Measurements from ENCODE around the gene OR4C15. TPM values are rescaled to one million over a fixed set of nuclear protein-coding genes. Genes with fewer than 3 reads are reported as not detected.

OR4C15 gene
- total RNA-seq: not detected in 2 replicates

DNA sequence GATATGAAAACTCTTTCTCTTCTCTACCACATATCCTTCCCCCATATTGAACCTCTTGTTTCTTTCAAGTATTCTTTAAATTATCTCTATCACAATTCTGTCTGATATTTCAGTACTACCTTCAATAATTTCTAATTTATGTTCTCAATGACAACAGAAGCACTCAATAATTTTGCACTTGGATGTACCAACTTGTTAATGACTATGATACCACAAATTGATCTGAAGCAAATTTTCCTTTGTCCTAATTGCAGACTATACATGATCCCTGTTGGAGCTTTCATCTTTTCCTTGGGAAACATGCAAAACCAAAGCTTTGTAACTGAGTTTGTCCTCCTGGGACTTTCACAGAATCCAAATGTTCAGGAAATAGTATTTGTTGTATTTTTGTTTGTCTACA, at the start of gene OR4C15:
OR4C15 (plus strand) TSS at position 301 of the 400 bp plus-strand sequence; CDS start at position 301, 0 bp downstream.

GRCh38 chr11:55571828-55572227, 17.6 kb downstream of the OR4C15 start, which contains the start of gene OR4C16:
Gene OR4C16 (plus strand): TSS chr11:55572128. CDS start chr11:55572128, 0 bp downstream.

Other genes starting within 250 kb of the OR4C15 start
- not detected in 2 replicates for gene OR4A16, start 211.3 kb upstream of the OR4C15 start, total RNA-seq
- not detected in 2 replicates for gene OR4A15, start 186.5 kb upstream of the OR4C15 start, total RNA-seq
- gene OR4C16, start 17.7 kb downstream of the OR4C15 start, total RNA-seq: not detected in 2 replicates
- not detected in 2 replicates for gene OR4C11, start 53.2 kb downstream of the OR4C15 start, total RNA-seq
- not detected in 2 replicates for gene OR4P4, start 80.6 kb downstream of the OR4C15 start, total RNA-seq
- not detected in 2 replicates for gene OR4S2, start 93.9 kb downstream of the OR4C15 start, total RNA-seq
- gene OR4C6, start 107.7 kb downstream of the OR4C15 start, total RNA-seq: not detected in 2 replicates
- not detected in 2 replicates for gene OR5D13, start 219.0 kb downstream of the OR4C15 start, total RNA-seq
- gene OR5D14, start 241.1 kb downstream of the OR4C15 start, total RNA-seq: not detected in 2 replicates

All from articular chondrocyte of knee joint (primary cell).